Measurements from ENCODE around the gene DSCAM. TPM values are rescaled to one million over a fixed set of nuclear protein-coding genes. Genes with fewer than 3 reads are reported as not detected.

DSCAM gene
- total RNA-seq, 2 donors from 2014 or later, result 18.5 to 25.5 TPM

- TF ChIP-seq CTCF (conservative IDR thresholded peaks at IDR 0.05), result no peak
- no peaks in the 10 kb centered on the region for H3K4me1 Mint-ChIP-seq
- no peaks in the 10 kb centered on the region for H3K27me3 ChIP-seq (ENCODE audit: control insufficient read depth, insufficient read depth, low read length, poor library complexity, severe bottlenecking)
- no peaks in the 10 kb centered on the region for H3K9me3 ChIP-seq (ENCODE audit: control insufficient read depth, low read length)
- no peaks in the 10 kb centered on the region for H3K27me3 Mint-ChIP-seq (ENCODE audit: insufficient read depth)
- DNase-seq, result no peak
- peaks cover 62% of the 10 kb centered on the region for H3K36me3 ChIP-seq (ENCODE audit: control insufficient read depth, insufficient read depth, low read length)
- no peak overlapping the region for H3K27ac Mint-ChIP-seq
- no peaks in the 10 kb centered on the region for H3K4me1 ChIP-seq (ENCODE audit: control insufficient read depth, insufficient read depth, low read length)
- 87 to 92% methylated on average over 5 of the region's 5 CpGs for WGBS, 2 experiments (ENCODE audit: insufficient coverage in 1 of 2, insufficient read length in 1 of 2)
- H3K27ac ChIP-seq (ENCODE audit: low read depth, low read length), result no peak overlapping the region
- no peak overlapping the region for H3K4me3 Mint-ChIP-seq
- no peaks in the 10 kb centered on the region for H3K9me3 Mint-ChIP-seq
- no peak overlapping the region for H3K4me3 ChIP-seq (ENCODE audit: low read length)
- no peak overlapping the region for H3K9ac ChIP-seq (ENCODE audit: extremely low read depth, low read length, poor library complexity, severe bottlenecking)
- peaks cover 39% of the 10 kb centered on the region for H3K36me3 Mint-ChIP-seq (ENCODE audit: low read depth)
Measured at GRCh38 chr21:40355076-40355475, 491.9 kb downstream of the DSCAM start.

GRCh38 chr21:40351006-40351405 lies 496.0 kb downstream of the DSCAM start:
- Histone ChIP-seq H3K9ac (ENCODE audit: extremely low read depth, low read length, poor library complexity, severe bottlenecking) (no peak overlapping the region), H3K4me1 (ENCODE audit: control insufficient read depth, insufficient read depth, low read length) (no peaks in the 10 kb centered on the region), H3K9me3 (ENCODE audit: control insufficient read depth, low read length) (no peaks in the 10 kb centered on the region), H3K27ac (ENCODE audit: low read depth, low read length) (no peak overlapping the region), H3K27me3 (ENCODE audit: control insufficient read depth, insufficient read depth, low read length, poor library complexity, severe bottlenecking) (no peaks in the 10 kb centered on the region), H3K4me3 (ENCODE audit: low read length) (no peak overlapping the region), H3K36me3 (ENCODE audit: control insufficient read depth, insufficient read depth, low read length) (peaks cover 76% of the 10 kb centered on the region)
- H3K36me3 Mint-ChIP-seq (ENCODE audit: low read depth), result peaks cover 49% of the 10 kb centered on the region
- no peak overlapping the region for H3K4me3 Mint-ChIP-seq
- no peaks in the 10 kb centered on the region for H3K9me3 Mint-ChIP-seq
- no peak for DNase-seq
- no peaks in the 10 kb centered on the region for H3K27me3 Mint-ChIP-seq (ENCODE audit: insufficient read depth)
- H3K4me1 Mint-ChIP-seq, result no peaks in the 10 kb centered on the region
- TF ChIP-seq CTCF (conservative IDR thresholded peaks at IDR 0.05), result no peak
- 94 to 100% methylated on average over 2 of the region's 2 CpGs for WGBS, 2 experiments (ENCODE audit: insufficient coverage in 1 of 2, insufficient read length in 1 of 2)
- no peak overlapping the region for H3K27ac Mint-ChIP-seq

- H3K4me3 Mint-ChIP-seq, result no peak overlapping the region
- Histone ChIP-seq H3K4me1 (ENCODE audit: control insufficient read depth, insufficient read depth, low read length) (no peaks in the 10 kb centered on the region), H3K9me3 (ENCODE audit: control insufficient read depth, low read length) (no peaks in the 10 kb centered on the region), H3K27ac (ENCODE audit: low read depth, low read length) (no peak overlapping the region), H3K36me3 (ENCODE audit: control insufficient read depth, insufficient read depth, low read length) (peaks cover 78% of the 10 kb centered on the region), H3K27me3 (ENCODE audit: control insufficient read depth, insufficient read depth, low read length, poor library complexity, severe bottlenecking) (no peaks in the 10 kb centered on the region), H3K4me3 (ENCODE audit: low read length) (no peak overlapping the region), H3K9ac (ENCODE audit: extremely low read depth, low read length, poor library complexity, severe bottlenecking) (no peak overlapping the region)
- H3K27me3 Mint-ChIP-seq (ENCODE audit: insufficient read depth), result no peaks in the 10 kb centered on the region
- no peaks in the 10 kb centered on the region for H3K4me1 Mint-ChIP-seq
- H3K27ac Mint-ChIP-seq, result no peak overlapping the region
- DNase-seq, result no peak
- H3K9me3 Mint-ChIP-seq, result no peaks in the 10 kb centered on the region
- TF ChIP-seq CTCF (conservative IDR thresholded peaks at IDR 0.05), result no peak
- WGBS, 2 experiments (ENCODE audit: insufficient coverage in 1 of 2, insufficient read length in 1 of 2), result 92 to 100% methylated on average over 1 to 2 of the region's 2 CpGs
- peaks cover 50% of the 10 kb centered on the region for H3K36me3 Mint-ChIP-seq (ENCODE audit: low read depth)
Measured at GRCh38 chr21:40349591-40349990, 497.4 kb downstream of the DSCAM start.

All from endodermal cell (in vitro differentiated cells).